Fibroblast of villous mesenchyme (primary cell): ENCODE data around the gene EP400. TPM values are rescaled to one million over a fixed set of nuclear protein-coding genes. Genes with fewer than 3 reads are reported as not detected.

Experiments used
- DNase-seq: peaks from one replicate; pipeline ENCODE4 v3.0.0-alpha.2; 2010; ENCODE audit warnings: low read depth
- H3K4me3 ChIP-seq: 2 replicates; pipeline ENCODE4 v1.5.1; 2011; ENCODE audit warnings: low read depth, mild to moderate bottlenecking, low read length
- CTCF ChIP-seq: IDR thresholded peaks from 2 replicates; pipeline ENCODE4 v1.5.1; 2012; ENCODE audit warnings: low read depth, mild to moderate bottlenecking, low read length; ENCODE audit not compliant: insufficient read depth
- total RNA-seq: library from RNA; depleted of rRNA; stranded (reverse); fragments of >200 nt; gene quantifications from 2 replicates; pipeline ENCODE4 v1.2.3, GENCODE V29; 2012

Gene EP400
- total RNA-seq, 1 donor = 13.0 TPM

- DNase-seq = no peak
- no peak overlapping the region for H3K4me3 ChIP-seq
- no peak for TF ChIP-seq CTCF
Measured at GRCh38 chr12:132066345-132066685, 116.6 kb downstream of the EP400 start.

- no peak overlapping the region for H3K4me3 ChIP-seq
- DNase-seq = no peak
- TF ChIP-seq CTCF = no peak
Measured at GRCh38 chr12:132066749-132067148, 117.0 kb downstream of the EP400 start.

- TF ChIP-seq CTCF = no peak
- DNase-seq = no peak
- H3K4me3 ChIP-seq = no peak overlapping the region
Measured at GRCh38 chr12:132067182-132067581, 117.4 kb downstream of the EP400 start.

- no peak for DNase-seq
- no peak overlapping the region for H3K4me3 ChIP-seq
- no peak for TF ChIP-seq CTCF
Measured at GRCh38 chr12:132068250-132068649, 118.5 kb downstream of the EP400 start.

GRCh38 chr12:132069336-132069985, 119.7 kb downstream of the EP400 start:
- TF ChIP-seq CTCF = no peak
- no peak for DNase-seq
- H3K4me3 ChIP-seq = no peak overlapping the region

GRCh38 chr12:132070298-132070697, 120.6 kb downstream of the EP400 start:
- DNase-seq = no peak
- H3K4me3 ChIP-seq = no peak overlapping the region
- no peak for TF ChIP-seq CTCF
